K562 (cell line): ENCODE data around the gene AOC3. TPM values are rescaled to one million over a fixed set of nuclear protein-coding genes. Genes with fewer than 3 reads are reported as not detected.

ENCODE experiments used
- ATAC-seq: fragments of 200-7000 bp; cut with Tn5 transposase; 3 replicates; pipeline ENCODE4 v1.9.1; 2020; ENCODE audit warnings: moderate library complexity
- BruUV-seq: library from RNA; stranded (reverse); fragments of 400-500 nt; replicated peaks from 2 replicates; lab custom pipeline; 2021; lab: Mats Ljungman, UMichigan
- CTCF ChIA-PET: fragments of 300-600 bp; formaldehyde crosslinking; extraction: SDS; loops from one replicate; lab custom pipeline; 2021; ENCODE audit warnings: low intra/inter-chr PET ratio; lab: Yijun Ruan, JAX
- POLR2A ChIA-PET: fragments of 300-600, 350-650 bp; sonication (Branson Sonifier 250); formaldehyde crosslinking; extraction: SDS; loops from one replicate; lab custom pipeline; 2021; ENCODE audit warnings: antibody characterized with exemption, inconsistent platforms; lab: Yijun Ruan, JAX
- DNase-seq, 4 experiments: peaks; one replicate each; pipeline versions ENCODE4 v3.0.0 to v3.0.0-alpha.2; 2011 to 2018; ENCODE audit warnings: low spot score in 3 of 4, mixed read lengths in 3 of 4; ENCODE audit errors: extremely low read depth in 1 of 4
- FAIRE-seq: peaks from 2 replicates; lab custom pipeline; 2011; peaks lifted over from hg19 to GRCh38; lab: Jason Lieb, UNC
- H2AFZ ChIP-seq: 2 replicates; pipeline ENCODE4 v1.6.0; 2011; ENCODE audit warnings: low read depth, low read length, control low read depth, inconsistent platforms
- H3K27ac ChIP-seq: fragments of 200-600 bp; 3 replicates; pipeline ENCODE4 v1.8.0; 2011; ENCODE audit warnings: low read depth, mild to moderate bottlenecking, control low read depth, inconsistent platforms, low read length, moderate library complexity, mixed read lengths; ENCODE audit errors: extremely low read depth
- H3K27me3 ChIP-seq, 2 experiments: fragments of 300-600 bp in 1 of 2; 2 replicates in 1 of 2; 3 replicates in 1 of 2; pipeline versions ENCODE4 v1.6.0 to v1.8.0; 2011; ENCODE audit warnings: inconsistent platforms in 2 of 2, low read length in 2 of 2, mild to moderate bottlenecking in 1 of 2, mixed read lengths in 1 of 2, moderate library complexity in 1 of 2; ENCODE audit not compliant: control insufficient read depth in 2 of 2, insufficient read depth in 2 of 2
- H3K36me3 ChIP-seq: fragments of 300-600 bp; 3 replicates; pipeline ENCODE4 v1.8.0; 2011; ENCODE audit warnings: mild to moderate bottlenecking, low read length, inconsistent platforms; ENCODE audit not compliant: control insufficient read depth, insufficient read depth
- H3K4me1 ChIP-seq, 2 experiments: fragments of 200-600 bp in 1 of 2; replicated peaks in 1 of 2; 2 replicates in 1 of 2; 3 replicates in 1 of 2; pipeline versions ENCODE4 v1.5.1 to v1.8.0; 2011; ENCODE audit warnings: inconsistent platforms in 2 of 2, low read length in 2 of 2, mild to moderate bottlenecking in 1 of 2, mixed read lengths in 1 of 2, moderate library complexity in 1 of 2; ENCODE audit not compliant: control insufficient read depth in 2 of 2, insufficient read depth in 2 of 2
- H3K4me2 ChIP-seq: 2 replicates; pipeline ENCODE4 v1.6.1; 2011; ENCODE audit warnings: low read length, control low read depth, inconsistent platforms, mixed read lengths; ENCODE audit not compliant: insufficient read depth
- H3K4me3 ChIP-seq: fragments of 200-600 bp; sonication (generic), shearing (Covaris generic); 2 replicates; pipeline ENCODE4 v1.5.1; 2016; ENCODE audit warnings: control low read depth, inconsistent platforms
- H3K79me2 ChIP-seq: fragments of 200-600 bp; 3 replicates; pipeline ENCODE4 v1.8.0; 2011; ENCODE audit warnings: low read length, inconsistent platforms; ENCODE audit not compliant: control insufficient read depth, insufficient read depth
- H3K9ac ChIP-seq, 2 experiments: 2 replicates each; pipeline versions ENCODE4 v1.6.0 to v1.6.1; 2011; ENCODE audit warnings: low read depth in 2 of 2, low read length in 2 of 2, control low read depth in 1 of 2, inconsistent platforms in 1 of 2, mild to moderate bottlenecking in 1 of 2, mixed read lengths in 1 of 2; ENCODE audit not compliant: insufficient read depth in 1 of 2
- H3K9me1 ChIP-seq: one replicate; pipeline ENCODE4 v1.6.0; 2011; ENCODE audit warnings: inconsistent platforms, mild to moderate bottlenecking, low read length, moderate library complexity; ENCODE audit not compliant: control insufficient read depth, insufficient read depth
- H3K9me3 ChIP-seq: replicated peaks from 2 replicates; pipeline ENCODE4 v1.5.1; 2011; ENCODE audit warnings: low read depth, low read length, inconsistent platforms; ENCODE audit not compliant: control insufficient read depth, insufficient read depth
- H4K20me1 ChIP-seq: replicated peaks from 2 replicates; pipeline ENCODE4 v1.6.1; 2011; ENCODE audit warnings: low read length, inconsistent platforms, mixed read lengths; ENCODE audit not compliant: control insufficient read depth, insufficient read depth
- KHSRP ChIP-seq: fragments of 450-650 bp; IDR thresholded peaks from 2 replicates; pipeline ENCODE4 v1.6.1; 2017
- ZNF165 ChIP-seq: fragments of 250-450 bp; sonication (Bioruptor Pico); IDR thresholded peaks from 2 replicates; pipeline ENCODE4 v1.4.0; 2020; ENCODE audit warnings: borderline replicate concordance
- WGBS: fragments of 100-300 bp; shearing (Covaris generic); methylation state at CpG from one replicate; pipeline ENCODE4 v1.1.6; 2016; ENCODE audit warnings: low coverage, mixed read lengths; ENCODE audit not compliant: insufficient coverage; ENCODE audit errors: missing lambda C conversion rate; 5-methylcytosine and 5-hydroxymethylcytosine counted together
- in situ Hi-C: fragments of 300-500 bp; cut with MboI; formaldehyde crosslinking; loops from 4 replicates; pipeline ENCODE4 v1.15.0; 2018; ENCODE audit warnings: inconsistent platforms, mixed read lengths
- intact Hi-C: fragments of 100-400 bp; cut with micrococcal nuclease; formaldehyde crosslinking; loops from 2 replicates; pipeline ENCODE4 v1.14.2; 2022
- polyA plus RNA-seq, 8 experiments: library from polyadenylated mRNA; depleted of rRNA in 4 of 8; stranded (reverse) in 5 of 8; unstranded in 3 of 8; fragments of >200 nt; fragmentation: Nextera tagmentation in 2 of 8; fragmentation: Illumina TruSeq in 1 of 8; extraction: Ambion mirVana in 2 of 8; extraction: Trizol in 1 of 8; gene quantifications; 2 replicates each; pipeline versions ENCODE4 v1.2.1 to v1.2.3, GENCODE V29; 2011 to 2014; ENCODE audit warnings: inconsistent platforms in 1 of 8, missing spikeins in 1 of 8
- total RNA-seq, 7 experiments: library from RNA; depleted of rRNA in 6 of 7; stranded (reverse); fragments of >200 nt in 6 of 7; fragmentation: Illumina TruSeq in 2 of 7; extraction: Trizol in 2 of 7; gene quantifications; 2 replicates each; pipeline versions ENCODE4 v1.2.1 to v1.2.3, GENCODE V29; 2011 to 2021; ENCODE audit warnings: low replicate concordance in 1 of 7
- TF ChIP-seq, protein P1 (sequence below): sonication (generic); IDR thresholded peaks from 2 replicates; pipeline ENCODE4 v1.6.1; 2016
- TF ChIP-seq, protein P2 (sequence below): fragments of 250-450 bp; sonication (Bioruptor Pico); IDR thresholded peaks from 2 replicates; pipeline ENCODE4 v1.8.0; 2022; ENCODE audit warnings: inconsistent platforms
- TF ChIP-seq, protein P3 (sequence below): fragments of 450-650 bp; IDR thresholded peaks from 2 replicates; pipeline ENCODE4 v1.6.1; 2016; ENCODE audit warnings: low read depth

Gene AOC3
- total and polyA plus RNA-seq, 9 of the 15 experiments (the other 6 are each of a cell fraction or from before 2014, with no cell fraction given) = 0.09 to 0.42 (median 0.22) TPM; not detected in 3

DNA sequence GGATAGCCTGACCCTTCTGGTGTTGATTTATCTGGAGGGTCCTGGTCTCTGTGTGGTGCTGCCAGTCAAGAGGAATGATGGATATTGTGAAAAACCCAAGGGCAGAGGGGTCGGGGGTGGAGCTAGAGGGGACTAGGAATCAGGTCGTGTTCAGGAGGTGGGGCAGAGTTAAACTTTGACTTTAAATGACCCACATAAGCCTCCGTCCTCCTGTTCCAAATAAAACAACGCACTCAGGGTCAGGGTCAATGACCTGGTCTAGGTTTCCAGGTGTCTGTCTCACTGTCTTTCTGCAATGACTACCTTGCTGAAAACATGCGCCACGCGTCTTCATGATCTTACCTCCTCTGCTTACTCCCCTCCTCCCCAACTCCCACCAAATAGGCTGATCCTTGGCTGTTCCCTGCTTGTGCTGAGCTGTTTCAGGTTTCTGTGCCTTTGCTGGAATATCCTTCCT lies 14.7 kb downstream of the AOC3 start:
- H3K27ac ChIP-seq = no peak overlapping the region
- 0 out of 2 replicates have a peak, but pooled peaks cover 1% of the 10 kb centered on the region for H3K9me3 ChIP-seq
- no peaks in the 10 kb centered on the region for H3K79me2 ChIP-seq
- H2AFZ ChIP-seq = no peak overlapping the region
- H3K9me1 ChIP-seq = no peaks in the 10 kb centered on the region
- H3K9ac ChIP-seq = no peak overlapping the region; a peak in 1 of 4 replicates
- POLR2A ChIA-PET = interaction anchor here (1.0 to 2.0 kb wide), 2 partner anchors 10 to 20 kb away, joined by 3 to 6 read pairs; no protein-coding TSS in a partner anchor
- H3K4me1 ChIP-seq = peaks cover 0 to 5% of the 10 kb centered on the region in 2 experiments; a peak in 1 of 5 replicates
- ATAC-seq (no peak), FAIRE-seq (no peak), DNase-seq (no peak)
- CTCF ChIA-PET = no interaction called here
- BruUV-seq = no TSS peak
- H4K20me1 ChIP-seq = no peaks in the 10 kb centered on the region
- no peak overlapping the region for H3K4me2 ChIP-seq
- no peak for TF ChIP-seq ZNF165
- TF ChIP-seq, protein P1, sequence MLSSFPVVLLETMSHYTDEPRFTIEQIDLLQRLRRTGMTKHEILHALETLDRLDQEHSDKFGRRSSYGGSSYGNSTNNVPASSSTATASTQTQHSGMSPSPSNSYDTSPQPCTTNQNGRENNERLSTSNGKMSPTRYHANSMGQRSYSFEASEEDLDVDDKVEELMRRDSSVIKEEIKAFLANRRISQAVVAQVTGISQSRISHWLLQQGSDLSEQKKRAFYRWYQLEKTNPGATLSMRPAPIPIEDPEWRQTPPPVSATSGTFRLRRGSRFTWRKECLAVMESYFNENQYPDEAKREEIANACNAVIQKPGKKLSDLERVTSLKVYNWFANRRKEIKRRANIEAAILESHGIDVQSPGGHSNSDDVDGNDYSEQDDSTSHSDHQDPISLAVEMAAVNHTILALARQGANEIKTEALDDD = no peak
- TF ChIP-seq, protein P2, sequence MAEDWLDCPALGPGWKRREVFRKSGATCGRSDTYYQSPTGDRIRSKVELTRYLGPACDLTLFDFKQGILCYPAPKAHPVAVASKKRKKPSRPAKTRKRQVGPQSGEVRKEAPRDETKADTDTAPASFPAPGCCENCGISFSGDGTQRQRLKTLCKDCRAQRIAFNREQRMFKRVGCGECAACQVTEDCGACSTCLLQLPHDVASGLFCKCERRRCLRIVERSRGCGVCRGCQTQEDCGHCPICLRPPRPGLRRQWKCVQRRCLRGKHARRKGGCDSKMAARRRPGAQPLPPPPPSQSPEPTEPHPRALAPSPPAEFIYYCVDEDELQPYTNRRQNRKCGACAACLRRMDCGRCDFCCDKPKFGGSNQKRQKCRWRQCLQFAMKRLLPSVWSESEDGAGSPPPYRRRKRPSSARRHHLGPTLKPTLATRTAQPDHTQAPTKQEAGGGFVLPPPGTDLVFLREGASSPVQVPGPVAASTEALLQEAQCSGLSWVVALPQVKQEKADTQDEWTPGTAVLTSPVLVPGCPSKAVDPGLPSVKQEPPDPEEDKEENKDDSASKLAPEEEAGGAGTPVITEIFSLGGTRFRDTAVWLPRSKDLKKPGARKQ = no peak
- TF ChIP-seq, protein P3, sequence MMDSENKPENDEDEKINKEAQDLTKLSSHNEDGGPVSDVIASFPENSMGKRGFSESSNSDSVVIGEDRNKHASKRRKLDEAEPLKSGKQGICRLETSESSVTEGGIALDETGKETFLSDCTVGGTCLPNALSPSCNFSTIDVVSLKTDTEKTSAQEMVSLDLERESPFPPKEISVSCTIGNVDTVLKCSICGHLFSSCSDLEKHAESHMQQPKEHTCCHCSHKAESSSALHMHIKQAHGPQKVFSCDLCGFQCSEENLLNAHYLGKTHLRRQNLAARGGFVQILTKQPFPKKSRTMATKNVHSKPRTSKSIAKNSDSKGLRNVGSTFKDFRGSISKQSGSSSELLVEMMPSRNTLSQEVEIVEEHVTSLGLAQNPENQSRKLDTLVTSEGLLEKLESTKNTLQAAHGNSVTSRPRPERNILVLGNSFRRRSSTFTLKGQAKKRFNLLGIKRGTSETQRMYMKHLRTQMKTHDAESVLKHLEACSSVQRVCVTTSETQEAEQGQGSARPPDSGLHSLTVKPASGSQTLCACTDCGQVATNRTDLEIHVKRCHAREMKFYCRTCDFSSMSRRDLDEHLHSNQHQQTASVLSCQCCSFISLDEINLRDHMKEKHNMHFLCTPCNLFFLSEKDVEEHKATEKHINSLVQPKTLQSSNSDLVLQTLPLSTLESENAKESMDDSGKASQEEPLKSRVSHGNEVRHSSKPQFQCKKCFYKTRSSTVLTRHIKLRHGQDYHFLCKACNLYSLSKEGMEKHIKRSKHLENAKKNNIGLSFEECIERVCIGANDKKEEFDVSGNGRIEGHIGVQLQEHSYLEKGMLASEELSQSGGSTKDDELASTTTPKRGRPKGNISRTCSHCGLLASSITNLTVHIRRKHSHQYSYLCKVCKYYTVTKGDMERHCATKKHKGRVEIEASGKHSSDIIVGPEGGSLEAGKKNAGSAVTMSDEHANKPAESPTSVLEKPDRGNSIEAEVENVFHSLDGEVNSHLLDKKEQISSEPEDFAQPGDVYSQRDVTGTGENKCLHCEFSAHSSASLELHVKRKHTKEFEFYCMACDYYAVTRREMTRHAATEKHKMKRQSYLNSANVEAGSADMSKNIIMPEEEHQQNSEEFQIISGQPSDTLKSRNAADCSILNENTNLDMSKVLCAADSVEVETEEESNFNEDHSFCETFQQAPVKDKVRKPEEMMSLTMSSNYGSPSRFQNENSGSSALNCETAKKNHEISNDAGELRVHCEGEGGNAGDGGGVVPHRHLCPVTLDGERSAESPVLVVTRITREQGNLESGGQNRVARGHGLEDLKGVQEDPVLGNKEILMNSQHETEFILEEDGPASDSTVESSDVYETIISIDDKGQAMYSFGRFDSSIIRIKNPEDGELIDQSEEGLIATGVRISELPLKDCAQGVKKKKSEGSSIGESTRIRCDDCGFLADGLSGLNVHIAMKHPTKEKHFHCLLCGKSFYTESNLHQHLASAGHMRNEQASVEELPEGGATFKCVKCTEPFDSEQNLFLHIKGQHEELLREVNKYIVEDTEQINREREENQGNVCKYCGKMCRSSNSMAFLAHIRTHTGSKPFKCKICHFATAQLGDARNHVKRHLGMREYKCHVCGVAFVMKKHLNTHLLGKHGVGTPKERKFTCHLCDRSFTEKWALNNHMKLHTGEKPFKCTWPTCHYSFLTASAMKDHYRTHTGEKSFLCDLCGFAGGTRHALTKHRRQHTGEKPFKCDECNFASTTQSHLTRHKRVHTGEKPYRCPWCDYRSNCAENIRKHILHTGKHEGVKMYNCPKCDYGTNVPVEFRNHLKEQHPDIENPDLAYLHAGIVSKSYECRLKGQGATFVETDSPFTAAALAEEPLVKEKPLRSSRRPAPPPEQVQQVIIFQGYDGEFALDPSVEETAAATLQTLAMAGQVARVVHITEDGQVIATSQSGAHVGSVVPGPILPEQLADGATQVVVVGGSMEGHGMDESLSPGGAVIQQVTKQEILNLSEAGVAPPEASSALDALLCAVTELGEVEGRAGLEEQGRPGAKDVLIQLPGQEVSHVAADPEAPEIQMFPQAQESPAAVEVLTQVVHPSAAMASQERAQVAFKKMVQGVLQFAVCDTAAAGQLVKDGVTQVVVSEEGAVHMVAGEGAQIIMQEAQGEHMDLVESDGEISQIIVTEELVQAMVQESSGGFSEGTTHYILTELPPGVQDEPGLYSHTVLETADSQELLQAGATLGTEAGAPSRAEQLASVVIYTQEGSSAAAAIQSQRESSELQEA = peak; percentile 35; the same call in 1 of the 2 replicates
- TF ChIP-seq KHSRP = no peak
- in situ Hi-C loops (no loop called here), intact Hi-C loops (no loop called here)
- H3K36me3 ChIP-seq = no peaks in the 10 kb centered on the region
- WGBS = 11% methylated on average over 7 of the region's 7 CpGs
- H3K4me3 ChIP-seq = no peak overlapping the region
- peaks cover 19 to 41% of the 10 kb centered on the region in 2 experiments; a peak in 4 of 5 replicates for H3K27me3 ChIP-seq
